Erythroblast (primary cell): Measurements from ENCODE around the gene ALOXE3.

Experiments
- DNase-seq, 2 experiments: peaks; one replicate each; lab custom pipeline; 2025; lab: John Stamatoyannopoulos, UW
- GATA1 ChIP-seq: IDR thresholded peaks from 2 replicates; pipeline ENCODE4 v1.6.1; 2011; ENCODE audit warnings: low read depth, mild to moderate bottlenecking, control low read depth, low read length, moderate library complexity
- POLR2A ChIP-seq: IDR thresholded peaks from 2 replicates; pipeline ENCODE4 v1.6.1; 2011; ENCODE audit warnings: mild to moderate bottlenecking, low read length

The ALOXE3 gene

GRCh38 chr17:8158267-8159031, 40.1 kb upstream of the ALOXE3 start:
- no peak for TF ChIP-seq POLR2A
- TF ChIP-seq GATA1 = no peak
- DNase-seq = peak; percentile 88 to 93

GRCh38 chr17:8156246-8156992, 38.1 kb upstream of the ALOXE3 start:
- peak; percentile 99 for TF ChIP-seq POLR2A
- TF ChIP-seq GATA1 = no peak
- DNase-seq = peak; percentile 100

- TF ChIP-seq GATA1 (no peak), POLR2A (no peak)
- no peak for DNase-seq
These were observed 37.6 kb upstream of the ALOXE3 start for GRCh38 chr17:8155996-8156245.

GRCh38 chr17:8155231-8155995, 37.1 kb upstream of the ALOXE3 start:
- peak in 1 of 2 experiments; percentile 60 for DNase-seq
- TF ChIP-seq POLR2A = no peak
- no peak for TF ChIP-seq GATA1

DNA sequence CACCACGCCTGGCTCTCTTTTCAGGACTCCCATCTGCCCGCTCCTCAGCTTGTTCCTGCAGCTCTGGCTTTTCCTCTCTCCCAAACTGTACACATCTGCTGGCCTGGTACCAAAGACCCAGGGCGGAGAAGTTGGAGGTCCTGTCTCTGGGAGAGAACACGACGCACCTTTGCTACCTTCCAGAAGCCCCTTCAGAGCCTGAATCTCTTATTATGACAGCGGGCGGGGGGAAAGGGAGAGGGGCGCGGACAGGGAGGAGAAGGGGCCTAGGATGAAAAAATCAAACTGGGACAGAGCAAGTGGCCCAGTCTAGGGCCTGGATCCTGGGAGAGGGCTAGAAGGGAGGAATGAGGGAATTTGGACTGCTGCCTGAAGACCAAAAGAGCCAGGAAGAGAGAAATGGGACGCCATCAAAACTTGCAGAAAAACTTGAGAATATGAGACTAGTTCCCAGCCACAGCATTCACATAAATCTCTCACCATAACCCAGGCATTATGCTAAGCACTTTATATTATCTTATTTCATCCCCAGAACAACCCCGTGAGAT, 36.4 kb upstream of the ALOXE3 start:
- DNase-seq = peak in 1 of 2 experiments; percentile 53
- TF ChIP-seq GATA1 (no peak), POLR2A (peak; percentile 33)

DNA sequence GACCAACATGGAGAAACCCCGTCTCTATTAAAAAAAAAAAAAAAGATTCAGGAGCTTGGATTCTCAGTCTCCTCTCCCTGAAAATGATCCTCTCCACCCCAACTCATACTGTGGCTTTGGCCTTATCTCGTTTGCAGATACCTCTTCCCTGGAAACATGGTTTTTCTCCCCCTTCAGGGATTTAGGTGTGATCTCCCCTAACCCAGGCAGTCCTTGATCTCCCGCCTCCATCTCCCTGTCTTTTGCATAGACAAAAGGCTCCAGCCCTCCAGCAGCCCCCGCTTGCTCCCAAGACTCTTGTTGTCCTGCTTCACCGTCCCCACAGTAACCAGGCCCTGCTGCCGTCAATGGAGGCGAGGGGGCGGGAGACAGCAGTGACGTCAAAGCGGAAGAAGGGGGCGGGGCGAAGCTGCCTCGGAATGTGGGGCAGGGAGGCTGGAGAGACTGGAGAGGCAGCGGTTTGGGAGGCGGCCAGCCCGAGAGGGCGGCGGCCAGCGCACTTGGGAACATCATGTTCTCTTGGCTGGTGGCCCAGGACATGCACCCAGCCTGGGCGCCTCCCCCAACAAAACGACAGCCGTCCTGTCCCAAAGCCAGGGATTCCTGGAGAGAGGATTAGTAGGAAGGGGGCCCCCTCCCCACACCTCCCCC, 35.8 kb upstream of the ALOXE3 start:
- TF ChIP-seq GATA1 (no peak), POLR2A (peak; percentile 82)
- peak; percentile 98 to 99 for DNase-seq

DNA sequence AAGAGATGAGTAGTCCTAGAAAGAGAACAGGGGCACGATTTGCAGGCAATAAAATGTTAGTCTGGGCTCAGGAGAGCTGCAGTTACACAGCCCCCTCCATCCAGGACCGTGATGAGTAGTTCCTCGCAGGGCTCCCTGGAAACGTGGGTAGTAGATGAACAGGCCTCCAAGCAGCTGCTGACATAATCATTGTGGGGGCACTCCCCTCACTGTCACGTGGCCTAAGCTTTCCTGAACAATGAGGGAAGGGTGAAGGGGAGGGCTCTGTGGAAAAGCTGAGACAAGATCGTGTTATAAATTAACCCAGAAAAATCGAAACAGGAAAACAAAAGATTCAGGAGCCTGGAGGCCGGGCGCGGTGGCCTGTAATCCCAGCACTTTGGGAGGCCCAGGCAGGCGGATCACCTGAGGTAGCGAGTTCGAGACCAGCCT, 35.2 kb upstream of the ALOXE3 start:
- no peak for TF ChIP-seq GATA1
- no peak for TF ChIP-seq POLR2A
- peak; percentile 63 to 70 for DNase-seq

- TF ChIP-seq POLR2A = no peak
- TF ChIP-seq GATA1 = no peak
- no peak for DNase-seq
These were observed 34.7 kb upstream of the ALOXE3 start for GRCh38 chr17:8153031-8153451.

DNA sequence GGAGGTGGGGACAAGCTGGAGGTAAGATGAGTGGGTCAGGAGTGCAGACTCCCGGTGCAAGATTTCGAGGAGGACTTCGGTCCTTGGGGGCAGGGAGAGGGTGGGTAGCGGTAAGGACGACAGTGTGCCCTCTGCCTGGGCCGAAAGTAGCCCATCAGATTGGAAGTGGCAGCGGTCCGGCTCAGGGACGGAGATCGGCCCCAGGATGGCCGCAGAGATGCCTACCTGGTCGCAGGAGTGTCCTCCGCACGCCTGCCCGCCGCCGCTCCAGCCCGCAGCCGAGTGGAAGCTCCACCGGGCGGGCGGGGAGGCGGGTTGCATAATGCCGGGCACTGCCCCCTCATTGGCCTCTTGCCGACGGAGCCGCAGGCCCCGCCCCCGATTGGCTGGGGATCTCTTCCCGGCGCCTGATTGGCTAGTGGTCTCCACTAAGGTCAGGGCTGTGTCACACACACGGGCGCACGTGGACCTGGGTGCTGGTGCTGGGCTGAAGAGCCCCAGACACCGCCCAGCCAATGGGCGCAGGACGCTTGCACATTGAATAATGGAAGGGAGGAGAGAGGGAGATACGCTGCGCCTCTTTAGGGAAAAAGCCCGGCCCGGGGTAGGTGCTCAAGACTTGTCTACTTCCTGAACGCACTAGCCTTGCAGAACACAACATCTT, 33.9 kb upstream of the ALOXE3 start, which contains the start of gene PER1:
Gene PER1 (minus strand): TSS at position 293 of the 664 bp plus-strand sequence. CDS start 1,698 bp downstream, outside the sequence.
- DNase-seq = peak; percentile 93 to 94
- TF ChIP-seq GATA1 = no peak
- TF ChIP-seq POLR2A = peak; percentile 94

DNA sequence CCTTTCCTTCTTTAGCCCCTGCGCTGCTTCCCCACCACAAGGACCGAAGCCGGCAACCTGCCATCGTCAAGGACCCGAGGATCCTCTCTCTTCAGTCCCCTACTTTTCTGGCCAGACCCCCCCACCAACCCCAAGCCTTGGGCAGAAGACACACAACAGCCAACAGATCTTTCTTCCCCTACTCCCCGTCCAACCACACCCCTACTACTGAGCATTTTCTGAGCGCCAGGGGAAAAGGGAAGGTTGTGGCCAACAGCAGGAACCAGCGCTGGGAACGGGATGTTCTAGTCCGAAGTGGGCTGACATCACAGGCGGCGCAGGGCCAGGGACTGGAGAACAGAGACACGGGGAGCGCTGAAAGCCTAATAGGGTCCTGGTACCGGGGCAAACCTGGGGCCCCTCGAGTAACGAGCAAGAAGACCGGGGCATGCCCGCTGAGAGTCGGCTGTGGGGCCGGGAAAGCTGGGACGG, 33.4 kb upstream of the ALOXE3 start:
- peak; percentile 49 to 67 for DNase-seq
- TF ChIP-seq POLR2A (no peak), GATA1 (no peak)

DNA sequence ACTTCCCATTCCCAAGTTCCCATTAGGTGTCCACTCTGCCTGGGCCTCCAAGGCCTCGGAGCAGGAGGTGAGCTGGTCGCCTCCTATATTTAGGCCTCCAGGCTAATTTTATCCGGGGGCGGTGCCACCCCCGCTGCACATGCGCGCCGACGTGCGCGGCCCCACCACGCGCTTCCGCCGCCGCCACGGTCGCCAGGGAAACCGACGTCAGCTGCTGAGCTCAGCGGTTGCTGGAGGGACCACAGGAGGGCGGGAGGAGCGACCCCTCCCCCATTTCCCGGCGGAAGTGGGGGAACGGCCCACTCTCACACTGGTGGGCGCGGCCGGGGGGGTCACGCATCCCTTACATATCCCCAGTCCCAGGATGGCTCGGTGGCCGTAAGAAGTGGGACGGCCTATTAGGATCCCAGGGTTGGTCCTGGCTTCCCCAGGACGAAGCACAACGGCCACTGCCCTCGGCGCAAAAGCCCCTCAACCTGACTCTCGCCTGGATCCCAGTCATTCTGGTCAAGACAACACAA, 32.9 kb upstream of the ALOXE3 start:
- peak; percentile 82 to 87 for DNase-seq
- TF ChIP-seq POLR2A = no peak
- no peak for TF ChIP-seq GATA1

DNA sequence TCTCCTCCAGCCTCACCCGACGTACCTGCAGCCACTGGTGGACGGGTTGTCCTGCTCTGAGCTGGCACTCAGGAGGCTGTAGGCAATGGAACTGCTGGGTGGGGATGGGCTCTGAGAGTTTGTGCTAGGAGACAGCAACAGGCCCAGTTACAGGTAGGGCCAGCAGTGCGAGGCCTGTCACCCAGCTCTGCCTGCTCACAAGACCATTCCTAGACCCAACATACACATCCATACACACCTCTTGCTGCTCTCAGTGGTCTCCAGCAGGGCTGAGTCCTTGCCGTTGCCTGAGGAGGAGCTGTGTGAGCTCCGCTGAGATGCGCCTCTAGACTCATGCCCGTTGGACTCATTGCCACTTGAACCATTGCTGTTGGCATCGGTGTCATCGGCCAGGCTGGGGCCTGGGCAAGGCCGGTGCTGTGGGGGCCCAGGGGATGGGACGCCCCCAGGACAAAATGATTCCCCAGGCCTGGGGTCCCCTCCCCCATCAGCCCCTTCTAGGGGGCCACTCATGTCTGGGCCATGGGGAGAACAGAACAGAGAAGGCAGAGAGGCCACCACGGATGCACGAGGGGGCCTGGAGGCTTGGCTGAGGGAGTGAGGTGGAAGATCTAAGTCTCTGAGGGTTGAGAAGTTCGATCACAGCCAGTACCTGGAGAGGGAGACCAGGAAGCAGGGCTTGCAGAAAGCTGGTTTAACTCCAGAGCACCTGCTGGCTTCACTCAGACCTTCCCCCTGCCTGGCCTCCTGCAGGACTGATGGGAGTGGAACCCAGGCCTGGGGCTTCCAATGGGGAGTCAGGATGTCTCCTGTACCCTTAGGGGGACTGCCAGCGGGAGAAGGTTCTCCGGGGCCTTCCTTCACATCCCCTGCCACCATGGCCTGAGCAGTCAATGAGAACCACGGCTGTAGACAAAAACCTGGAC, 32.1 kb upstream of the ALOXE3 start:
- TF ChIP-seq GATA1 (no peak), POLR2A (peak; percentile 39)
- DNase-seq = no peak
